ENCODE measurements around the gene NPEPPS.

The NPEPPS gene

DNA sequence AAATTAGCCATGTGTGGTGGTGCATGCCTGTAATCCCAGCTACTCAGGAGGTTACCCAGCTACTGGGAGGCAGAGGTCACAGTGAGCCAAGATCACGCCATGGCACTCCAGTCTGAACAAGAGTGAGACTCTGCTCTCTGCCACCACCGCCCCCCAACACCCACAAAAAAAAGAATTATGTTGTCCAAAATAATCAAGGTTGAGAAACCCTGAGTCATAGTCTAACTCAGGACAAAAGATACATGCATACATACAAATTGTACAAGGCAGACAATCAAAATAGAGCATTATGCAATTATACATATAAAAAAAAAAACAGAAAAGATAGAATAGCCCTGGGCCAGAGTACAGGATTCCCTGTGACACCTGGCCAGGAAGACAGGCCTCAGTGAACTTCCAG is 112.2 kb downstream of the NPEPPS start:
- Mint-ChIP-seq H3K27ac (no peak overlapping the region), H3K4me3 (no peak overlapping the region), H3K4me1 (peaks cover 9% of the 10 kb centered on the region), H3K9me3 (no peaks in the 10 kb centered on the region), H3K27me3 (ENCODE audit: low read depth, poor library complexity) (peaks cover 4% of the 10 kb centered on the region), H3K36me3 (ENCODE audit: low read depth) (peaks cover 17% of the 10 kb centered on the region)
- DNase-seq, result no peak
- TF ChIP-seq, protein P1, sequence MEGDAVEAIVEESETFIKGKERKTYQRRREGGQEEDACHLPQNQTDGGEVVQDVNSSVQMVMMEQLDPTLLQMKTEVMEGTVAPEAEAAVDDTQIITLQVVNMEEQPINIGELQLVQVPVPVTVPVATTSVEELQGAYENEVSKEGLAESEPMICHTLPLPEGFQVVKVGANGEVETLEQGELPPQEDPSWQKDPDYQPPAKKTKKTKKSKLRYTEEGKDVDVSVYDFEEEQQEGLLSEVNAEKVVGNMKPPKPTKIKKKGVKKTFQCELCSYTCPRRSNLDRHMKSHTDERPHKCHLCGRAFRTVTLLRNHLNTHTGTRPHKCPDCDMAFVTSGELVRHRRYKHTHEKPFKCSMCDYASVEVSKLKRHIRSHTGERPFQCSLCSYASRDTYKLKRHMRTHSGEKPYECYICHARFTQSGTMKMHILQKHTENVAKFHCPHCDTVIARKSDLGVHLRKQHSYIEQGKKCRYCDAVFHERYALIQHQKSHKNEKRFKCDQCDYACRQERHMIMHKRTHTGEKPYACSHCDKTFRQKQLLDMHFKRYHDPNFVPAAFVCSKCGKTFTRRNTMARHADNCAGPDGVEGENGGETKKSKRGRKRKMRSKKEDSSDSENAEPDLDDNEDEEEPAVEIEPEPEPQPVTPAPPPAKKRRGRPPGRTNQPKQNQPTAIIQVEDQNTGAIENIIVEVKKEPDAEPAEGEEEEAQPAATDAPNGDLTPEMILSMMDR (IDR thresholded peaks at IDR 0.05), result no peak

DNA sequence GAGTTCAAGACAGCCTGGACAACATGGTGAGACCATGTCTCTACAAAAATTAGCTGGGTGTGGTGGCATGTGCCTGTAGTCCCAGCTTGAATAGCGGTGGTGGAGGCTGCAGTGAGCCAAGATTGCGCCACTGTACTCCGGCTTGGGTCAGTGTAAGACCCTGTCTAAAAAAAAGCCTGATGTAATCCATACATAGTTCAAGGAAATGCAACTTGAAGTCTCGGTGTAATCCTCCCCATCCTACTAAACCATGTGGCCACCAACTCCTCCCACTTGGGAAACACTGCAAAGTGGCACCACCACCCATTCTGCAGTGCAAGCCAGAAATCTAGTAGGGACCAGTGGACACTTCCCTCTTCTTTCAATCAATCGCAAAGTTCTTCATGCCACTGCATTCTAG is 113.4 kb downstream of the NPEPPS start:
- Mint-ChIP-seq H3K4me3 (no peak overlapping the region), H3K27ac (no peak overlapping the region)

DNA sequence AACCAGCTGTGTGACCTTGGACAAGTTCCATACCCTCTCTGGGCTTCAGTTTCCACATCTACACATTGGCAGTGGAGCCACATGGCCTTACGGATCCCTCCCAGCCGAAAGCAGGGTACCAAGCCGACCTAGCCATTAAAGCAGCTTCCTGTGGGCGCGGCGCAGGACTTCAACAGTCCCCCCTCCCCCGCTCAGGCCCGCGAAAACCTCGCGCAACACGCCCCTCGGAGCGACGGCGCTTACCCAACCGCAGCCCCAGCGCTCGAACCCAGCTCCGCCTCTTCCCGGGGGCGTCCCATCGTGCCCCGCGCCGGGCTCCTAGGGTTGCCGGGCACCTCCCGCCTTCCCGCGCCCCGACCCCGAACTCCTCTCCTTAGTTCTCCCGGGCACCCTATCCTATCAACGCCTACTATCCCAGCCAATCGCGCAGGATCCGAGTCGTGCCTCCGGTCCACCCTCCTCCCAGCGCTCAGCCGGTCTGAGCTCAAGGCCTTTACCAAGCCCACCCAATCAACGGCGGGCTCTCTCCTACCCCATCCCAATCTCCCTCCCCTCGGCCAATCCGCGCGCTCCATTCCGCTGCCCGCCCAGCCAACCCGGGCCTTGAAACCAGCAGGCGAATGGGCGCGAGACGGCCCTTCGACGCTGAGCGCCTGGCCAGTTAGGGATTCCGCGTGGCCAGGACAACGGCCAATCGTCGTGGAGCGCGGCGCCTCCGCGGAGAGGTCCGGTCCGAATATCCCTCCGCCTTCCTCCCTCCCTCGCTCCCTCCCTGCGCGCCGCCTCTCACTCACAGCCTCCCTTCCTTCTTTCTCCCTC is 118.5 kb downstream of the NPEPPS start, which contains the start of gene KPNB1:
Gene KPNB1, plus strand, starts transcription at position 767 of the 819 bp plus-strand sequence. CDS start 326 bp downstream, outside the sequence.
- H3K9me3 Mint-ChIP-seq, result no peaks in the 10 kb centered on the region
- peaks cover 33% of the 10 kb centered on the region for H3K36me3 Mint-ChIP-seq (ENCODE audit: low read depth)
- H3K4me3 Mint-ChIP-seq, result peak within 1 kb of the TSS; percentile 90
- peak; percentile 97 for DNase-seq
- TF ChIP-seq, protein P1 (IDR thresholded peaks at IDR 0.05), result no peak
- peak within 1 kb of the TSS; percentile 99 for H3K27ac Mint-ChIP-seq
- H3K27me3 Mint-ChIP-seq (ENCODE audit: low read depth, poor library complexity), result peaks cover 10% of the 10 kb centered on the region
- H3K4me1 Mint-ChIP-seq, result peaks cover 57% of the 10 kb centered on the region

More for the DNA sequence above, 113.4 kb downstream of the NPEPPS start:
- TF ChIP-seq, protein P1 (IDR thresholded peaks at IDR 0.05), result no peak
- peaks cover 4% of the 10 kb centered on the region for H3K27me3 Mint-ChIP-seq (ENCODE audit: low read depth, poor library complexity)
- H3K4me1 Mint-ChIP-seq, result peaks cover 21% of the 10 kb centered on the region
- DNase-seq, result no peak
- no peaks in the 10 kb centered on the region for H3K9me3 Mint-ChIP-seq
- peaks cover 6% of the 10 kb centered on the region for H3K36me3 Mint-ChIP-seq (ENCODE audit: low read depth)

DNA sequence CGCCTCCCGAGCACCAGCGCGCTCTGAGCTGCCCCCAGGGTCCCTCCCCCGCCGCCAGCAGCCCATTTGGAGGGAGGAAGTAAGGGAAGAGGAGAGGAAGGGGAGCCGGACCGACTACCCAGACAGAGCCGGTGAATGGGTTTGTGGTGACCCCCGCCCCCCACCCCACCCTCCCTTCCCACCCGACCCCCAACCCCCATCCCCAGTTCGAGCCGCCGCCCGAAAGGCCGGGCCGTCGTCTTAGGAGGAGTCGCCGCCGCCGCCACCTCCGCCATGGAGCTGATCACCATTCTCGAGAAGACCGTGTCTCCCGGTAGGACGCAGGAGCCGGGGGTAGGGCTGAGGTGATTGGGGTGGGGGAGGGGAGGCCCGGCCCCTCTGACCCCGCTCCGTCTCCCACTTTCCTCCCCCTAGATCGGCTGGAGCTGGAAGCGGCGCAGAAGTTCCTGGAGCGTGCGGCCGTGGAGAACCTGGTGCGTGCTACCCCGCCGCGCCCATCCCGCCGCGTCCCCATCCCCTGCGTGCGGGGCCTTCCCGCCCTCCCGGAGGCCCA is 119.1 kb downstream of the NPEPPS start:
- Mint-ChIP-seq H3K27ac (no peak overlapping the region), H3K4me3 (peak overlapping the region; percentile 90), H3K27me3 (ENCODE audit: low read depth, poor library complexity) (peaks cover 10% of the 10 kb centered on the region), H3K4me1 (peaks cover 59% of the 10 kb centered on the region), H3K9me3 (no peaks in the 10 kb centered on the region), H3K36me3 (ENCODE audit: low read depth) (peaks cover 36% of the 10 kb centered on the region)
- no peak for DNase-seq
- TF ChIP-seq, protein P1 (IDR thresholded peaks at IDR 0.05), result no peak

DNA sequence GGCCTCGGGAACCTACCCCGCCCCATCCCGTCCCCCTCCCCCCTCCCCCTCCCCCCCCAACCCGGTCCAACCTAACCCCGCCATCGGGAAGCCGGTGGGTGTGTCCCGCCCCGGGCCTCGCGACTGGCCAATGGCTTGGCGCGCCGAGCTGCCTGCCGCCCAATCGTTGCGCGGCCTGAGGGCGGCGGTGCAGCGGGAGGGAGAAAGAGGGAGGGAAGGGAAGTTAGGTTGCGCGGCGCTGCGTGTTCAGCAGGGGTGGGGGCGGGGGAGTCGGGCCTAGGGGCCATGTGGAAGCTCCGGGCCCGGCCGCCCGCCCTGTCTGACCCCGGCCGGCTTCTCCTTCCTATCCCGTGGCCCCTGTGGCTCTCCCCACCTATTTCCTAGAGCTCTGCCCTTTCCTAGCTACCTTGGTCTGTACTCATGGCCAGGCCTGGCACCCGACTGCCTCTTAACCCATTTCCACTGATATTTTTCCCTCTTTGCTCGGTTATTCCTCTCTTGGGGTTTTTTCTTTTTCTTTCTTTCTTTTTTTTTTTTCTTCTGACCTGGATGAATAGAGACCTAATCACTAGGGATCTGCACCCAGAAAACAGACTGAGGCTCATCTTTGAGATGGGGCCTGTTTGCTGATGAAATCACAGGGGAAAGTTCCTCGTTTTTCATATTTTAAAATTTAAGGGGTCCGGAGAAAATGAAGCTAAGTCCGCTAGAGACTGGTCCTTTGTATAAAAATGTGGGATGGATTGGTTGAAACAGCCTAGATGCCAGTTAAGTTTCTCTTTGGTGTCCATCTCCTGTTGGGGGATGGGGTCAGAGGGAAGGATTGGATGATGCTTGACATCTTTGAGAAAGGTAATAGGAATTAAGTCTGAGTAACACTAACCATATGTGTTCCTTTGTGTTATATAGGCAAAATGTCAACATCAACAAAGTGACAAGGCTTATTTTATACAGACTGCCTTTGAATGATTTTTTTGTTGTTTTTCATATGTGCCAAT is 119.9 kb downstream of the NPEPPS start:
- H3K27ac Mint-ChIP-seq, result peak overlapping the region; percentile 94
- peak overlapping the region; percentile 90 for H3K4me3 Mint-ChIP-seq
- peaks cover 66% of the 10 kb centered on the region for H3K4me1 Mint-ChIP-seq
- H3K27me3 Mint-ChIP-seq (ENCODE audit: low read depth, poor library complexity), result peaks cover 10% of the 10 kb centered on the region
- no peaks in the 10 kb centered on the region for H3K9me3 Mint-ChIP-seq
- TF ChIP-seq, protein P1 (IDR thresholded peaks at IDR 0.05), result no peak
- DNase-seq, result peak; percentile 92
- peaks cover 43% of the 10 kb centered on the region for H3K36me3 Mint-ChIP-seq (ENCODE audit: low read depth)

Measured in nephron progenitor cell (in vitro differentiated cells).